PC-9 (cell line): ENCODE results near the gene AUTS2. TPM values are rescaled to one million over a fixed set of nuclear protein-coding genes. Genes with fewer than 3 reads are reported as not detected.

Experiments
- BruUV-seq: library from RNA; stranded (reverse); fragments of 400-500 nt; replicated peaks from 2 replicates; lab custom pipeline; 2021; lab: Mats Ljungman, UMichigan
- CTCF ChIA-PET: fragments of 300-600 bp; sonication (Branson Sonifier 250); formaldehyde crosslinking; loops from one replicate; lab custom pipeline; 2022; ENCODE audit warnings: antibody characterized with exemption; lab: Charles Lee
- POLR2A ChIA-PET: fragments of 300-600 bp; sonication (Branson Sonifier 250); formaldehyde crosslinking; loops from one replicate; lab custom pipeline; 2022; ENCODE audit warnings: antibody characterized with exemption; ENCODE audit not compliant: unreplicated experiment; lab: Charles Lee
- DNase-seq, 2 experiments: peaks; one replicate each; pipeline versions ENCODE4 v3.0.0 to v3.0.0-alpha.2; 2015 to 2022; ENCODE audit warnings: mixed read lengths in 1 of 2
- H2AFZ ChIP-seq: fragments of 200-600 bp; sonication (generic); 2 replicates; pipeline ENCODE4 v1.8.1; 2017; ENCODE audit warnings: antibody characterized with exemption
- H3F3A ChIP-seq: fragments of 200-600 bp; sonication (generic); 2 replicates; pipeline ENCODE4 v1.8.1; 2017; ENCODE audit warnings: antibody characterized with exemption, mild to moderate bottlenecking, low read depth; ENCODE audit not compliant: insufficient read depth
- H3K27ac ChIP-seq: fragments of 200-600 bp; sonication (generic); 2 replicates; pipeline ENCODE4 v1.6.1; 2016; ENCODE audit warnings: mixed run types
- H3K27me3 ChIP-seq: fragments of 200-600 bp; sonication (generic); 2 replicates; pipeline ENCODE4 v1.6.1; 2016; ENCODE audit warnings: low read depth, mixed run types; ENCODE audit not compliant: insufficient read depth
- H3K36me3 ChIP-seq: fragments of 200-600 bp; sonication (generic); 2 replicates; pipeline ENCODE4 v1.6.1; 2016; ENCODE audit warnings: low read depth, mixed run types
- H3K4me1 ChIP-seq: fragments of 200-600 bp; sonication (generic); replicated peaks from 2 replicates; pipeline ENCODE4 v1.6.1; 2016; ENCODE audit warnings: mixed run types; ENCODE audit not compliant: insufficient read depth
- H3K4me2 ChIP-seq: fragments of 200-600 bp; sonication (generic); 2 replicates; pipeline ENCODE4 v1.6.1; 2017; ENCODE audit warnings: mixed run types
- H3K4me3 ChIP-seq: fragments of 200-600 bp; sonication (generic); 2 replicates; pipeline ENCODE4 v1.6.1; 2016; ENCODE audit warnings: mixed run types
- H3K79me2 ChIP-seq: fragments of 200-600 bp; sonication (generic); 2 replicates; pipeline ENCODE4 v1.6.1; 2017; ENCODE audit warnings: low read depth, mixed run types
- H3K9me2 ChIP-seq: fragments of 200-600 bp; sonication (generic); 2 replicates; pipeline ENCODE4 v1.8.1; 2017; ENCODE audit warnings: mild to moderate bottlenecking; ENCODE audit not compliant: insufficient read depth
- H3K9me3 ChIP-seq: fragments of 200-600 bp; sonication (generic); 2 replicates; pipeline ENCODE4 v1.8.1; 2016; ENCODE audit warnings: low read depth; ENCODE audit not compliant: insufficient read depth
- H4K20me1 ChIP-seq: fragments of 200-600 bp; sonication (generic); 2 replicates; pipeline ENCODE4 v1.8.1; 2017; ENCODE audit not compliant: insufficient read depth
- EZH2 ChIP-seq: fragments of 200-600 bp; sonication (generic); IDR thresholded peaks from 2 replicates; pipeline ENCODE4 v1.8.0; 2017; ENCODE audit warnings: antibody characterized with exemption, low read depth
- intact Hi-C: fragments of 100-400 bp; cut with micrococcal nuclease; formaldehyde crosslinking; loops from one replicate; pipeline ENCODE4 v1.10.0; 2022; ENCODE audit not compliant: unreplicated experiment
- total RNA-seq: library from RNA; stranded (reverse); gene quantifications from 2 replicates; pipeline ENCODE4 v1.2.3, GENCODE V29; 2021
- TF ChIP-seq, protein P1 (sequence below): fragments of 200-600 bp; sonication (generic); conservative IDR thresholded peaks from 2 replicates; pipeline ENCODE4 v1.6.1; 2017; ENCODE audit warnings: mixed run types, antibody characterized with exemption, mild to moderate bottlenecking, moderate library complexity

The AUTS2 gene
- total RNA-seq, 1 experiment from 2014 or later: not detected

GRCh38 chr7:69640925-69641594 lies 42.8 kb downstream of the AUTS2 start:
- POLR2A ChIA-PET: no interaction called here
- no peak overlapping the region for H2AFZ ChIP-seq
- H3K36me3 ChIP-seq: no peaks in the 10 kb centered on the region
- no peaks in the 10 kb centered on the region for H4K20me1 ChIP-seq
- no peaks in the 10 kb centered on the region for H3K27me3 ChIP-seq
- no peaks in the 10 kb centered on the region for H3K9me3 ChIP-seq
- no peaks in the 10 kb centered on the region for H3F3A ChIP-seq
- no peak for DNase-seq
- H3K4me1 ChIP-seq: no peaks in the 10 kb centered on the region
- no TSS peak for BruUV-seq
- H3K4me2 ChIP-seq: no peak overlapping the region
- no peak overlapping the region for H3K4me3 ChIP-seq
- no peak overlapping the region for H3K27ac ChIP-seq
- TF ChIP-seq EZH2: no peak
- TF ChIP-seq, protein P1, sequence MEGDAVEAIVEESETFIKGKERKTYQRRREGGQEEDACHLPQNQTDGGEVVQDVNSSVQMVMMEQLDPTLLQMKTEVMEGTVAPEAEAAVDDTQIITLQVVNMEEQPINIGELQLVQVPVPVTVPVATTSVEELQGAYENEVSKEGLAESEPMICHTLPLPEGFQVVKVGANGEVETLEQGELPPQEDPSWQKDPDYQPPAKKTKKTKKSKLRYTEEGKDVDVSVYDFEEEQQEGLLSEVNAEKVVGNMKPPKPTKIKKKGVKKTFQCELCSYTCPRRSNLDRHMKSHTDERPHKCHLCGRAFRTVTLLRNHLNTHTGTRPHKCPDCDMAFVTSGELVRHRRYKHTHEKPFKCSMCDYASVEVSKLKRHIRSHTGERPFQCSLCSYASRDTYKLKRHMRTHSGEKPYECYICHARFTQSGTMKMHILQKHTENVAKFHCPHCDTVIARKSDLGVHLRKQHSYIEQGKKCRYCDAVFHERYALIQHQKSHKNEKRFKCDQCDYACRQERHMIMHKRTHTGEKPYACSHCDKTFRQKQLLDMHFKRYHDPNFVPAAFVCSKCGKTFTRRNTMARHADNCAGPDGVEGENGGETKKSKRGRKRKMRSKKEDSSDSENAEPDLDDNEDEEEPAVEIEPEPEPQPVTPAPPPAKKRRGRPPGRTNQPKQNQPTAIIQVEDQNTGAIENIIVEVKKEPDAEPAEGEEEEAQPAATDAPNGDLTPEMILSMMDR: no peak
- CTCF ChIA-PET: no interaction called here
- H3K79me2 ChIP-seq: no peaks in the 10 kb centered on the region
- H3K9me2 ChIP-seq: no peaks in the 10 kb centered on the region
- intact Hi-C loops: no loop called here

- Histone ChIP-seq H4K20me1 (no peaks in the 10 kb centered on the region), H3K4me2 (no peak overlapping the region), H3K9me2 (no peaks in the 10 kb centered on the region), H3F3A (no peaks in the 10 kb centered on the region), H3K9me3 (no peaks in the 10 kb centered on the region), H3K4me1 (no peaks in the 10 kb centered on the region), H3K36me3 (no peaks in the 10 kb centered on the region), H3K79me2 (no peaks in the 10 kb centered on the region), H3K4me3 (no peak overlapping the region), H3K27me3 (no peaks in the 10 kb centered on the region), H3K27ac (no peak overlapping the region), H2AFZ (no peak overlapping the region)
- intact Hi-C loops: no loop called here
- CTCF ChIA-PET: no interaction called here
- BruUV-seq: no TSS peak
- POLR2A ChIA-PET: no interaction called here
- no peak for DNase-seq
- TF ChIP-seq EZH2: no peak
- TF ChIP-seq, protein P1: no peak
Observed at GRCh38 chr7:69643265-69643664, 45.0 kb downstream of the AUTS2 start.

DNA sequence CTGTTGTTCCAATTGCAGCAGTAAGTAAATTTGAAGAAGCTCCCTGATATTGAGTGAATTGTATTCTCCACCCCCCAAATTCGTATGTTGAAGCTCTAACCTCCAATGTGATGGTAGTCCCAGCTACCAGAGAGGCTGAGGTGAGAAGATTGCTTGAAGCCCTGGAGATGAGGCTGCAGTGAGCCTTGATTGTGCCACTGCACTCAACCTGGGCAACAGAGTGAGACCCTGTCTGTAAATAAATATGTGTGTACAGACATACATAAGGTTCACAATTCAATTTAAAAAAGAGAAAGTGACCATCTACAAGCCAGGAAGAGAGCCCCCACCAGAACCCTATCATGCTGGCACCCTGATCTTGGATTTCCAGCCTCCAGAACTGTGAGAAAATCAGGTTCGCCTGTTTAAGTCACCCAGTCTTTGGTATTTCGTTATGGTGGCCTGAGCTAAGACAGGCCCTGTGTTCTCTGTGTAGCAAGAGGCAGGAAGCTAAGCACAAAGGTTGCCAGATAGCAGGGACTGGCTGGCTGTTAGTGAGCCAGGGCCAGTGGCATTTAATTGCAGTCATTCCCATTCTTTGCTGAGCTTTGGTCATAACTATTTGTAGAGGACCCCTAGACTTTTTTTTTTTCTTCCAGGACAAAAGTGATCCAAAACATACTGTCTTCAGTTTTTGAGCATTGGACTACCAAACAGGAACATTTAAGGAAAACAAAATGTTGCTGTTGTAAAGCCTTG lies 45.6 kb downstream of the AUTS2 start:
- TF ChIP-seq, protein P1: no peak
- TF ChIP-seq EZH2: no peak

More for the DNA sequence above, 45.6 kb downstream of the AUTS2 start:
- no peaks in the 10 kb centered on the region for H3F3A ChIP-seq
- no peaks in the 10 kb centered on the region for H3K4me1 ChIP-seq
- no peak overlapping the region for H2AFZ ChIP-seq
- DNase-seq: no peak
- H3K27me3 ChIP-seq: no peaks in the 10 kb centered on the region
- H3K36me3 ChIP-seq: no peaks in the 10 kb centered on the region
- H3K9me3 ChIP-seq: no peaks in the 10 kb centered on the region
- H3K4me3 ChIP-seq: no peak overlapping the region
- no peaks in the 10 kb centered on the region for H3K9me2 ChIP-seq
- no TSS peak for BruUV-seq
- POLR2A ChIA-PET: no interaction called here
- intact Hi-C loops: no loop called here
- no peaks in the 10 kb centered on the region for H4K20me1 ChIP-seq
- no peak overlapping the region for H3K27ac ChIP-seq
- no peaks in the 10 kb centered on the region for H3K79me2 ChIP-seq
- CTCF ChIA-PET: no interaction called here
- no peak overlapping the region for H3K4me2 ChIP-seq
